ENCODE results near the gene PRKAG2.

Gene PRKAG2

GRCh38 chr7:151823566-151824372, 53.1 kb downstream of the PRKAG2 start:
- H3K27me3 ChIP-seq (ENCODE audit: low read depth, low read length), result peaks cover 17% of the 10 kb centered on the region; the same call in 1 of the 2 replicates
- no peak overlapping the region for H3K4me3 ChIP-seq (ENCODE audit: low read length)
- H3K9ac ChIP-seq (ENCODE audit: low read length), result no peak overlapping the region
- H3K27ac ChIP-seq (ENCODE audit: low read length), result no peak overlapping the region
- no peaks in the 10 kb centered on the region for H4K20me1 ChIP-seq (ENCODE audit: insufficient read depth, low read length)
- no peaks in the 10 kb centered on the region for H3K79me2 ChIP-seq (ENCODE audit: low read length)
- H2AFZ ChIP-seq (ENCODE audit: low read depth, low read length), result no peak overlapping the region
- no peaks in the 10 kb centered on the region for H3K36me3 ChIP-seq (replicated peaks; ENCODE audit: low read depth, low read length)
- no peak for TF ChIP-seq CTCF (IDR thresholded peaks at IDR 0.05; ENCODE audit: low read depth, low read length)
- no peak for TF ChIP-seq EZH2phosphoT487 (IDR thresholded peaks at IDR 0.05; ENCODE audit: low read depth)
- no peaks in the 10 kb centered on the region for H3K9me3 ChIP-seq (ENCODE audit: insufficient read depth, low read length)
- no peak overlapping the region for H3K4me2 ChIP-seq (ENCODE audit: low read length)
- peaks cover 8% of the 10 kb centered on the region; the same call in 1 of the 2 replicates for H3K4me1 ChIP-seq (ENCODE audit: low read length)

DNA sequence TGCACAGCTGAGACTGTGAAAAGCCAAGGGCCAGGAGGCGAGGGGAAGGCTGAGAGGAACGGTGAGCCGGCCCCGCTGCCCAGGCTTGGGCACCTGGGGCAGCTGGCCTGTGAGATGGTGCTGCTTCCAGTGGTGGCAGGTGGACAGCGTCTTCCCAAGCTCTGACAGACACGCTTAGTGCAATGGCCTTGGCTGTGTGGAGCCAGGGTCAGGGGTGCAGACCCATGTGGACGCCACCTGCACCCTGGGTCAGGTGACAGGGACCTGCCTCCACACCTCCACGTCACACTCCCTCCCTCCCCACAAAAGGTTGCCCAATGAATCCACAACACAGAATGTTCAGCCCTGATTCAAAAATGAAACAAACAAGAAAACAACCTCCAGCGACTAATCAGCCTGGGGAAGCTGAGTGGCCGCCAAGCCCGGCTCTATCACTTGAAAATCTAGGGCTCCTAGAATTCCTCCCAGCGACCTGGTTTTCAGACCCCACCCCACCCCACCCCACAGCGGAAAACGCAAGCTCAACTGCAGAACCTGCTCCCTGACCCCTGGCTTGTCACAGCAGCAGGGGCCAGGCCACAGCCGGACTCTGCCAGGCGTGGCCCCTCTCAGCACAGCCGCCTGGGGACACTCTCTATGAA, 54.3 kb downstream of the PRKAG2 start:
- Histone ChIP-seq H4K20me1 (ENCODE audit: insufficient read depth, low read length) (no peaks in the 10 kb centered on the region), H3K27me3 (ENCODE audit: low read depth, low read length) (peaks cover 17% of the 10 kb centered on the region; the same call in 1 of the 2 replicates), H3K4me3 (ENCODE audit: low read length) (no peak overlapping the region), H3K27ac (ENCODE audit: low read length) (no peak overlapping the region), H3K9me3 (ENCODE audit: insufficient read depth, low read length) (no peaks in the 10 kb centered on the region), H3K4me1 (ENCODE audit: low read length) (peaks cover 8% of the 10 kb centered on the region; the same call in 1 of the 2 replicates), H3K4me2 (ENCODE audit: low read length) (no peak overlapping the region), H2AFZ (ENCODE audit: low read depth, low read length) (no peak overlapping the region), H3K9ac (ENCODE audit: low read length) (no peak overlapping the region), H3K36me3 (replicated peaks; ENCODE audit: low read depth, low read length) (no peaks in the 10 kb centered on the region), H3K79me2 (ENCODE audit: low read length) (no peaks in the 10 kb centered on the region)
- TF ChIP-seq EZH2phosphoT487 (IDR thresholded peaks at IDR 0.05; ENCODE audit: low read depth) (no peak), CTCF (IDR thresholded peaks at IDR 0.05; ENCODE audit: low read depth, low read length) (no peak)

- no peak overlapping the region for H3K4me2 ChIP-seq (ENCODE audit: low read length)
- TF ChIP-seq EZH2phosphoT487 (IDR thresholded peaks at IDR 0.05; ENCODE audit: low read depth), result no peak
- TF ChIP-seq CTCF (IDR thresholded peaks at IDR 0.05; ENCODE audit: low read depth, low read length), result no peak
- H4K20me1 ChIP-seq (ENCODE audit: insufficient read depth, low read length), result no peaks in the 10 kb centered on the region
- H3K79me2 ChIP-seq (ENCODE audit: low read length), result no peaks in the 10 kb centered on the region
- H3K27ac ChIP-seq (ENCODE audit: low read length), result no peak overlapping the region
- H3K27me3 ChIP-seq (ENCODE audit: low read depth, low read length), result peaks cover 16% of the 10 kb centered on the region; the same call in 1 of the 2 replicates
- no peaks in the 10 kb centered on the region for H3K9me3 ChIP-seq (ENCODE audit: insufficient read depth, low read length)
- H3K4me3 ChIP-seq (ENCODE audit: low read length), result no peak overlapping the region
- no peak overlapping the region for H2AFZ ChIP-seq (ENCODE audit: low read depth, low read length)
- no peaks in the 10 kb centered on the region for H3K36me3 ChIP-seq (replicated peaks; ENCODE audit: low read depth, low read length)
- no peak overlapping the region for H3K9ac ChIP-seq (ENCODE audit: low read length)
- H3K4me1 ChIP-seq (ENCODE audit: low read length), result peaks cover 8% of the 10 kb centered on the region; the same call in 1 of the 2 replicates
Observed at GRCh38 chr7:151821806-151822540, 54.9 kb downstream of the PRKAG2 start.

- Histone ChIP-seq H3K27me3 (ENCODE audit: low read depth, low read length) (peaks cover 11% of the 10 kb centered on the region; the same call in 1 of the 2 replicates), H3K9me3 (ENCODE audit: insufficient read depth, low read length) (no peaks in the 10 kb centered on the region), H3K79me2 (ENCODE audit: low read length) (no peaks in the 10 kb centered on the region), H3K36me3 (replicated peaks; ENCODE audit: low read depth, low read length) (no peaks in the 10 kb centered on the region), H3K9ac (ENCODE audit: low read length) (no peak overlapping the region), H3K4me1 (ENCODE audit: low read length) (peaks cover 8% of the 10 kb centered on the region; the same call in 1 of the 2 replicates), H3K27ac (ENCODE audit: low read length) (no peak overlapping the region), H3K4me3 (ENCODE audit: low read length) (no peak overlapping the region), H2AFZ (ENCODE audit: low read depth, low read length) (no peak overlapping the region), H4K20me1 (ENCODE audit: insufficient read depth, low read length) (no peaks in the 10 kb centered on the region), H3K4me2 (ENCODE audit: low read length) (no peak overlapping the region)
- TF ChIP-seq CTCF (IDR thresholded peaks at IDR 0.05; ENCODE audit: low read depth, low read length), result no peak
- TF ChIP-seq EZH2phosphoT487 (IDR thresholded peaks at IDR 0.05; ENCODE audit: low read depth), result no peak
Observed at GRCh38 chr7:151821226-151821625, 55.7 kb downstream of the PRKAG2 start.
